KMS-11 (cell line): ENCODE results near the gene ANK3.

Experiments used
- H2AFZ ChIP-seq: fragments of 200-600 bp; sonication (generic); 2 replicates; pipeline ENCODE4 v1.6.1; 2016; ENCODE audit warnings: antibody characterized with exemption, mixed run types, low read depth
- H3K27ac ChIP-seq: fragments of 200-600 bp; sonication (generic); 2 replicates; pipeline ENCODE4 v1.6.1; 2016; ENCODE audit warnings: mild to moderate bottlenecking, mixed run types
- H3K27me3 ChIP-seq: fragments of 200-600 bp; sonication (generic); 2 replicates; pipeline ENCODE4 v1.6.1; 2017; ENCODE audit warnings: mild to moderate bottlenecking, low read depth, mixed run types, moderate library complexity; ENCODE audit not compliant: insufficient read depth
- H3K36me3 ChIP-seq: fragments of 200-600 bp; sonication (generic); 2 replicates; pipeline ENCODE4 v1.6.1; 2017; ENCODE audit warnings: mild to moderate bottlenecking, mixed run types; ENCODE audit not compliant: insufficient read depth
- H3K4me1 ChIP-seq: fragments of 200-600 bp; sonication (generic); 2 replicates; pipeline ENCODE4 v1.6.1; 2016; ENCODE audit warnings: mild to moderate bottlenecking, low read depth, mixed run types; ENCODE audit not compliant: poor library complexity, severe bottlenecking
- H3K4me2 ChIP-seq: fragments of 200-600 bp; sonication (generic); 2 replicates; pipeline ENCODE4 v1.7.0; 2016; ENCODE audit warnings: mild to moderate bottlenecking, mixed run types
- H3K4me3 ChIP-seq: fragments of 200-600 bp; sonication (generic); IDR thresholded peaks from 2 replicates; pipeline ENCODE4 v1.6.1; 2017; ENCODE audit warnings: low read depth, low read length, mixed read lengths; ENCODE audit not compliant: insufficient read depth
- H3K79me2 ChIP-seq: fragments of 200-600 bp; sonication (generic); 2 replicates; pipeline ENCODE4 v1.6.1; 2016; ENCODE audit warnings: low read depth, mixed run types; ENCODE audit not compliant: insufficient read depth
- H3K9ac ChIP-seq: fragments of 200-600 bp; sonication (generic); 2 replicates; pipeline ENCODE4 v1.6.1; 2016; ENCODE audit warnings: mild to moderate bottlenecking, mixed run types
- H4K20me1 ChIP-seq: fragments of 200-600 bp; sonication (generic); 2 replicates; pipeline ENCODE4 v1.6.1; 2016; ENCODE audit warnings: mild to moderate bottlenecking, mixed run types; ENCODE audit not compliant: insufficient read depth
- TF ChIP-seq, protein P1 (sequence below): fragments of 200-600 bp; sonication (generic); conservative IDR thresholded peaks from 2 replicates; pipeline ENCODE4 v1.6.1; 2017; ENCODE audit warnings: low read depth, mild to moderate bottlenecking, antibody characterized with exemption, low read length, moderate library complexity, mixed read lengths

The ANK3 gene

GRCh38 chr10:60186315-60187071 lies 203.2 kb downstream of the ANK3 start:
- H2AFZ ChIP-seq, result no peak overlapping the region

DNA sequence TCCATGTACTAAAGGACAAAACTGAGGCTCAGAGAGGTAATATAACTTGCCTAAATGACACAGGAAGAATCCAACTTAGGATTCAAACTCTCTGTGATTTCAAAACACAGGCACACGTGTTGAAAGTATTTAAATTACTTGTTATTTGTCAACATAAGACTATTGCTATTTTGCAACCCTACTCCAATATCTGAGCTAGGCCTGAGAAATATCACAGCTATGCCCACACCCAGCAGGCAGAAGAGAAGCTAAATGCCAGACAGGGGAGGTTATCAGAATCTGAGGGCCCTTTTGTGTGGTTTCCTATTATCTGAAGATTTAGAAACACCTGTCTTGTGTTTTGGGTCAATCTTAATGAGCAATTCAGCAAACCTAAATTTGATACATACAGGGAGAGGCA lies 204.3 kb downstream of the ANK3 start:
- Histone ChIP-seq H2AFZ (no peak overlapping the region), H3K4me2 (no peak overlapping the region), H3K4me3 (no peak overlapping the region)

More at GRCh38 chr10:60186315-60187071, 203.2 kb downstream of the ANK3 start:
- Histone ChIP-seq H3K79me2 (peaks cover 16% of the 10 kb centered on the region; the same call in 1 of the 2 replicates), H3K27ac (no peak overlapping the region), H3K36me3 (peaks cover 20% of the 10 kb centered on the region; the same call in 1 of the 2 replicates), H3K27me3 (no peaks in the 10 kb centered on the region), H3K9ac (no peak overlapping the region), H3K4me1 (peaks cover 43% of the 10 kb centered on the region), H3K4me3 (no peak overlapping the region), H3K4me2 (no peak overlapping the region), H4K20me1 (no peaks in the 10 kb centered on the region)
- TF ChIP-seq, protein P1, sequence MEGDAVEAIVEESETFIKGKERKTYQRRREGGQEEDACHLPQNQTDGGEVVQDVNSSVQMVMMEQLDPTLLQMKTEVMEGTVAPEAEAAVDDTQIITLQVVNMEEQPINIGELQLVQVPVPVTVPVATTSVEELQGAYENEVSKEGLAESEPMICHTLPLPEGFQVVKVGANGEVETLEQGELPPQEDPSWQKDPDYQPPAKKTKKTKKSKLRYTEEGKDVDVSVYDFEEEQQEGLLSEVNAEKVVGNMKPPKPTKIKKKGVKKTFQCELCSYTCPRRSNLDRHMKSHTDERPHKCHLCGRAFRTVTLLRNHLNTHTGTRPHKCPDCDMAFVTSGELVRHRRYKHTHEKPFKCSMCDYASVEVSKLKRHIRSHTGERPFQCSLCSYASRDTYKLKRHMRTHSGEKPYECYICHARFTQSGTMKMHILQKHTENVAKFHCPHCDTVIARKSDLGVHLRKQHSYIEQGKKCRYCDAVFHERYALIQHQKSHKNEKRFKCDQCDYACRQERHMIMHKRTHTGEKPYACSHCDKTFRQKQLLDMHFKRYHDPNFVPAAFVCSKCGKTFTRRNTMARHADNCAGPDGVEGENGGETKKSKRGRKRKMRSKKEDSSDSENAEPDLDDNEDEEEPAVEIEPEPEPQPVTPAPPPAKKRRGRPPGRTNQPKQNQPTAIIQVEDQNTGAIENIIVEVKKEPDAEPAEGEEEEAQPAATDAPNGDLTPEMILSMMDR, result no peak

DNA sequence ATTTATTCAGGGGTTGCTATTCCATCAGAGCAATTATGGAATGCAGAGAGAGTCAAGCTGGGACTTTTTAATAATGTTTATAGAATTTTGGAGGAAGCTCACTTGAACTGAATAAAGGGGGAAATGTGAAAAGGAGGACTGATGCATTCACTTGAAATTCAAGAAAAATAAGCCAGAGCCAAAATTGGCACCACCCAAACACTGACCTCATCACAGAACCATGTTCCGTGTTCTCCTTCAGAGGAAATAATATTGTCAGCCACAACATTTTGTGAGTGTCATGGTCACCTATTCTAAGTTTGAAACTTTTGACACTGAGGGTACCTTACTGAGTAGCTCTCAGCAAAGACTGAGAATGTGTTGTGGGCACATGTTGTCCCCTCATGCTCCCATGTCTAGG lies 207.0 kb downstream of the ANK3 start:
- no peak overlapping the region for H3K27ac ChIP-seq
- H4K20me1 ChIP-seq, result no peaks in the 10 kb centered on the region
- no peak overlapping the region for H3K4me3 ChIP-seq
- H3K36me3 ChIP-seq, result peaks cover 25% of the 10 kb centered on the region
- H3K4me1 ChIP-seq, result peaks cover 17% of the 10 kb centered on the region
- no peaks in the 10 kb centered on the region for H3K79me2 ChIP-seq
- TF ChIP-seq, protein P1, result no peak
- H2AFZ ChIP-seq, result no peak overlapping the region
- H3K4me2 ChIP-seq, result no peak overlapping the region
- no peak overlapping the region for H3K9ac ChIP-seq
- H3K27me3 ChIP-seq, result no peaks in the 10 kb centered on the region

More for the DNA sequence above, 204.3 kb downstream of the ANK3 start:
- Histone ChIP-seq H3K79me2 (peaks cover 16% of the 10 kb centered on the region; the same call in 1 of the 2 replicates), H3K27me3 (no peaks in the 10 kb centered on the region), H3K27ac (no peak overlapping the region; the same call in 1 of the 2 replicates), H3K4me1 (peaks cover 35% of the 10 kb centered on the region), H3K9ac (no peak overlapping the region), H4K20me1 (no peaks in the 10 kb centered on the region), H3K36me3 (peaks cover 22% of the 10 kb centered on the region; the same call in 1 of the 2 replicates)
- TF ChIP-seq, protein P1, result no peak

DNA sequence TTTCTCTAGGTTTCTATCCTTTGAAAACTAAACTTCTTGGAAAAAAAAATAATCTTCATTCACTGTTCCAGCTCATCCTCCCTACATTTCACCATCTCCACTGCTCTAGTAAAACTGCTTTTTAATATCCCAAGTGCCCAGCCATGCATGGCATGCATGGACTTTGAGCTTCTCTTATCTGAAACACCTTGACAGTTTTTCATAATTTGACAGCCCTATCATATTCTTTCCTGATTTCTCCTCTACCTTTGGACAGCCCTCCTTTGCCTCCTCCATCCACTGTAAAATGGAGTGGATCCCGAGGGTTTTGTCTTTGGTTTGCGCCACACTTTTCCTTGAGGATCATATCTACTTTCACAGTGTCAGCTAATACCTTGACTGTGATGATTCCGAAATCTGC lies 212.8 kb downstream of the ANK3 start:
- Histone ChIP-seq H2AFZ (no peak overlapping the region), H4K20me1 (no peaks in the 10 kb centered on the region), H3K27me3 (no peaks in the 10 kb centered on the region), H3K36me3 (peaks cover 26% of the 10 kb centered on the region), H3K27ac (no peak overlapping the region), H3K4me1 (no peaks in the 10 kb centered on the region), H3K79me2 (peaks cover 4% of the 10 kb centered on the region; the same call in 1 of the 2 replicates), H3K9ac (no peak overlapping the region), H3K4me3 (no peak overlapping the region), H3K4me2 (no peak overlapping the region)
- TF ChIP-seq, protein P1, result no peak
